Mucosa of descending colon (tissue), 3 donors: ENCODE results near the gene PRR14. TPM values are rescaled to one million over a fixed set of nuclear protein-coding genes. Genes with fewer than 3 reads are reported as not detected.

Source experiments
- ATAC-seq: fragments of 200-7000 bp; cut with Tn5 transposase; one replicate; pipeline ENCODE4 v1.9.1; 2020; ENCODE audit warnings: mild to moderate bottlenecking, moderate library complexity
- DNase-seq, 3 donors: peaks; one replicate each; pipeline ENCODE4 v3.0.0-alpha.2; 2020
- H3K36me3 ChIP-seq: fragments of 200-600 bp; one replicate; pipeline ENCODE4 v1.8.0; 2021; ENCODE audit warnings: low read depth, mild to moderate bottlenecking
- H3K4me1 ChIP-seq: fragments of 200-600 bp; one replicate; pipeline ENCODE4 v1.8.0; 2021; ENCODE audit warnings: low read depth, mild to moderate bottlenecking
- H3K4me3 ChIP-seq: fragments of 200-600 bp; one replicate; pipeline ENCODE4 v1.8.0; 2021; ENCODE audit warnings: mild to moderate bottlenecking
- H3K9me3 ChIP-seq: fragments of 200-600 bp; one replicate; pipeline ENCODE4 v1.8.0; 2021; ENCODE audit warnings: mild to moderate bottlenecking
- CTCF ChIP-seq: fragments of 200-600 bp; IDR thresholded peaks from one replicate; pipeline ENCODE4 v1.8.0; 2022; ENCODE audit warnings: antibody characterized with exemption, mild to moderate bottlenecking
- intact Hi-C, 2 donors: fragments of 100-400 bp; cut with DNase I in 1 of 2; cut with micrococcal nuclease in 1 of 2; formaldehyde crosslinking; loops; one replicate each; pipeline versions ENCODE4 v1.11.0 to v1.11.1; 2022; cut with DNase I, micrococcal nuclease
- total RNA-seq, 3 donors: library from RNA; stranded (reverse); fragmentation: NEBNext Ultra II Directional in 2 of 3; extraction: Animal tissue kit (Norgen Biotek cat#: 25700) in 2 of 3; gene quantifications; one replicate each; pipeline versions ENCODE4 v1.2.1 to v1.2.4, GENCODE V29; 2021 to 2023
- donor health status: DM: no; HTN: no; CAD: no; lungs with moderate emphysema.
- donor health status: DM: no; HTN: no; CAD: no.
- donor health status: DM: no; HTN: yes; CAD: no.

The PRR14 gene
- total RNA-seq, 3 donors from 2014 or later, result 42.1 to 65.6 (median 45.6) TPM

GRCh38 chr16:30655815-30656347 lies 5.1 kb downstream of the PRR14 start:
- no peaks in the 10 kb centered on the region for H3K9me3 ChIP-seq
- H3K36me3 ChIP-seq, result peaks cover 8% of the 10 kb centered on the region
- DNase-seq (no peak), ATAC-seq (no peak)
- peaks cover 32% of the 10 kb centered on the region for H3K4me1 ChIP-seq
- H3K4me3 ChIP-seq, result no peak overlapping the region
- intact Hi-C loops, result no loop called here
- no peak for TF ChIP-seq CTCF

GRCh38 chr16:30656388-30656787 lies 5.6 kb downstream of the PRR14 start:
- no peak overlapping the region for H3K4me3 ChIP-seq
- DNase-seq, result no peak
- ATAC-seq, result no peak
- no peak for TF ChIP-seq CTCF
- peaks cover 37% of the 10 kb centered on the region for H3K4me1 ChIP-seq
- intact Hi-C loops, result no loop called here
- no peaks in the 10 kb centered on the region for H3K9me3 ChIP-seq
- H3K36me3 ChIP-seq, result peaks cover 8% of the 10 kb centered on the region

- H3K36me3 ChIP-seq, result peaks cover 8% of the 10 kb centered on the region
- ATAC-seq, result no peak
- DNase-seq, result no peak
- H3K9me3 ChIP-seq, result no peaks in the 10 kb centered on the region
- H3K4me1 ChIP-seq, result peaks cover 39% of the 10 kb centered on the region
- TF ChIP-seq CTCF, result no peak
- peak overlapping the region; percentile 84 for H3K4me3 ChIP-seq
- intact Hi-C loops, result no loop called here
These were observed 6.5 kb downstream of the PRR14 start for GRCh38 chr16:30656974-30657865.

GRCh38 chr16:30657866-30658730 lies 7.3 kb downstream of the PRR14 start, which contains the start of gene FBRS:
Gene FBRS, plus strand, starts transcription at chr16:30658431. Its CDS starts 1,088 bp downstream, at chr16:30659519.
- peaks cover 35% of the 10 kb centered on the region for H3K4me1 ChIP-seq
- intact Hi-C loops, result no loop called here
- peak within 1 kb of the TSS; percentile 84 for H3K4me3 ChIP-seq
- TF ChIP-seq CTCF, result peak; percentile 78
- no peaks in the 10 kb centered on the region for H3K9me3 ChIP-seq
- H3K36me3 ChIP-seq, result peaks cover 8% of the 10 kb centered on the region
- ATAC-seq (peak; percentile 83), DNase-seq (peak; percentile 100)

- peak in 2 of 3 donors; percentile 86 to 88 for DNase-seq
- Histone ChIP-seq H3K36me3 (peaks cover 8% of the 10 kb centered on the region), H3K4me1 (peaks cover 35% of the 10 kb centered on the region), H3K4me3 (peak overlapping the region; percentile 84), H3K9me3 (no peaks in the 10 kb centered on the region)
- intact Hi-C loops, result no loop called here
- ATAC-seq, result peak; percentile 42
- TF ChIP-seq CTCF, result no peak
These were observed 8.2 kb downstream of the PRR14 start for GRCh38 chr16:30658731-30659506.
